Heart right ventricle (tissue), 16 donors: ENCODE results near the gene TTC17. TPM values are rescaled to one million over a fixed set of nuclear protein-coding genes. Genes with fewer than 3 reads are reported as not detected.
"Not testable (repeated sequence)": the region's sequence is repeated elsewhere in the genome, so short reads cannot be mapped to it uniquely, and the experiment has no call there.

Experiments used
- ATAC-seq, 8 donors: fragments of 200-7000 bp; cut with Tn5 transposase; one replicate each; pipeline ENCODE4 v1.9.1; 2020; ENCODE audit warnings: mild to moderate bottlenecking in 8 of 8, moderate library complexity in 8 of 8, moderate number of reproducible peaks in 1 of 8
- DNase-seq, 2 donors: peaks; one replicate each; pipeline ENCODE4 v3.0.0-alpha.2; 2020
- H3K27ac ChIP-seq, 10 donors: fragments of 200-600 bp; sonication (generic) in 2 of 10; one replicate each; pipeline versions ENCODE4 v1.5.0 to v1.8.0; 2020 to 2022; ENCODE audit warnings: mild to moderate bottlenecking in 3 of 10
- H3K27me3 ChIP-seq, 7 donors: fragments of 200-600 bp; one replicate each; pipeline ENCODE4 v1.8.0; 2021 to 2022; ENCODE audit warnings: mild to moderate bottlenecking in 2 of 7
- H3K36me3 ChIP-seq, 9 donors: fragments of 200-600 bp; sonication (generic) in 1 of 9; one replicate each; pipeline versions ENCODE4 v1.5.0 to v1.8.0; 2020 to 2022; ENCODE audit warnings: mild to moderate bottlenecking in 2 of 9
- H3K4me1 ChIP-seq, 9 donors: fragments of 200-600 bp; sonication (generic) in 1 of 9; one replicate each; pipeline versions ENCODE4 v1.5.0 to v1.8.0; 2020 to 2022; ENCODE audit warnings: mild to moderate bottlenecking in 4 of 9
- H3K4me3 ChIP-seq, 10 donors: fragments of 200-600 bp; sonication (generic) in 2 of 10; one replicate each; pipeline versions ENCODE4 v1.5.0 to v1.8.0; 2020 to 2022; ENCODE audit warnings: mild to moderate bottlenecking in 7 of 10, moderate library complexity in 2 of 10
- H3K9me3 ChIP-seq, 11 donors: fragments of 200-600 bp in 10 of 11; sonication (generic) in 2 of 11; one replicate each; pipeline versions ENCODE4 v1.5.0 to v1.8.0; 2013 to 2022; ENCODE audit warnings: mild to moderate bottlenecking in 2 of 11, control low read depth in 1 of 11, moderate library complexity in 1 of 11
- WGBS, 2 donors: extraction: QIAGEN DNeasy Blood & Tissue Kit; methylation state at CpG; one replicate each; pipeline ENCODE4 v1.1.7; 2013; ENCODE audit warnings: inconsistent platforms in 1 of 2; 5-methylcytosine and 5-hydroxymethylcytosine counted together
- intact Hi-C, 10 donors: fragments of 100-400 bp; cut with DNase I; formaldehyde crosslinking; loops; one replicate each; pipeline versions ENCODE4 v1.11.1 to v1.14.2; 2022
- polyA plus RNA-seq, 2 donors: library from polyadenylated mRNA; stranded (reverse); fragments of 200-250 nt; gene quantifications; one replicate each; pipeline ENCODE4 v1.2.3, GENCODE V29; 2013
- total RNA-seq, 10 donors: library from RNA; stranded (reverse); fragmentation: NEBNext Ultra II Directional in 3 of 10; extraction: Animal tissue kit (Norgen Biotek cat#: 25700) in 3 of 10; gene quantifications; one replicate each; pipeline versions ENCODE4 v1.2.1 to v1.2.4, GENCODE V29; 2021 to 2023
- TF ChIP-seq, protein P1 (sequence below), 9 donors: fragments of 200-600 bp; sonication (generic) in 2 of 9; IDR thresholded peaks; one replicate each; pipeline versions ENCODE4 v1.5.0 to v1.8.0; 2021 to 2022; ENCODE audit warnings: antibody characterized with exemption in 9 of 9, mild to moderate bottlenecking in 5 of 9, moderate library complexity in 1 of 9
- donor health status: Arrhythmogenic right ventricular cardiomyopathy.
- donor health status: ischemic (EF 13 %, LVEDD 7.1; RV severe dilation, severe dysfunction).
- donor health status: healthy with polysubstance abuse.
- donor health status: DM: no; HTN: yes; CAD: no.
- donor health status: DM: no; HTN: no; CAD: no.
- donor health status: ischemic (EF 25% LVEDD 6.9; RV normal size, moderate dysfunction).
- donor health status: ischemic (EF 25% LVEDD 5.7; RV mildly dilated, moderate dysfunction).
- donor health status: healthy.
- donor health status: DM: yes; HTN: yes; CAD: no.
- donor health status: Ischemic cardiomyopathy.
- donor health status: ischemic (EF 35%, LVEDD 5.7; RV mildly dilated, moderate dysfunction).
- donor health status: nonischemic (EF 11% LVEDD 7.7; RV severe dilation, severe dysfunction).
- donor health status: DM: yes; HTN: yes; CAD: no.
- donor health status: PGD.
- donor health status: ischemic (EF 29% LVEDD 5.4; RV normal size, mild dysfunction).
- donor health status: nonischemic (EF 23%, LVEDD 6.1; RV moderate dilation, normal function).

The TTC17 gene
- total and polyA plus RNA-seq, 12 donors = 20.4 to 42.1 (median 29.8) TPM

DNA sequence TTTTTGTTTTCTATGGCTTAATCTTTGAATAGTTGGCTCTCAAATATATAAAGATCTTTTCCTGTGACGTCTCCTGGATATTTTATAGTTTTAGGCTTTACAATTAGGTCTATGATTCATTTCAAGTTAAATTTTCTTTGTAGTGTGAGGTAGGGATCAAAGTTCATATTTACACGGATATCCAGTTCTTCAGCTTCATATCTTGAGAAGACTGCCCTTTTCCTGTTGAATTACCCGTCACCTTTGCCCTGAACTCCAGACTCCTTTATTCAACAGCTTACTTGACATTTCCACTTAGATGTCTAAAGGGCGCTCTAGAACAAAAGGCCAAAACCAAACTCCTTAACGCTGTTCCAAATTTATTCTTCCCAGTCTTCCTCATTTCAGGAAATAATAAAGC lies 51.7 kb downstream of the TTC17 start:
- TF ChIP-seq, protein P1, sequence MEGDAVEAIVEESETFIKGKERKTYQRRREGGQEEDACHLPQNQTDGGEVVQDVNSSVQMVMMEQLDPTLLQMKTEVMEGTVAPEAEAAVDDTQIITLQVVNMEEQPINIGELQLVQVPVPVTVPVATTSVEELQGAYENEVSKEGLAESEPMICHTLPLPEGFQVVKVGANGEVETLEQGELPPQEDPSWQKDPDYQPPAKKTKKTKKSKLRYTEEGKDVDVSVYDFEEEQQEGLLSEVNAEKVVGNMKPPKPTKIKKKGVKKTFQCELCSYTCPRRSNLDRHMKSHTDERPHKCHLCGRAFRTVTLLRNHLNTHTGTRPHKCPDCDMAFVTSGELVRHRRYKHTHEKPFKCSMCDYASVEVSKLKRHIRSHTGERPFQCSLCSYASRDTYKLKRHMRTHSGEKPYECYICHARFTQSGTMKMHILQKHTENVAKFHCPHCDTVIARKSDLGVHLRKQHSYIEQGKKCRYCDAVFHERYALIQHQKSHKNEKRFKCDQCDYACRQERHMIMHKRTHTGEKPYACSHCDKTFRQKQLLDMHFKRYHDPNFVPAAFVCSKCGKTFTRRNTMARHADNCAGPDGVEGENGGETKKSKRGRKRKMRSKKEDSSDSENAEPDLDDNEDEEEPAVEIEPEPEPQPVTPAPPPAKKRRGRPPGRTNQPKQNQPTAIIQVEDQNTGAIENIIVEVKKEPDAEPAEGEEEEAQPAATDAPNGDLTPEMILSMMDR (IDR thresholded peaks at IDR 0.05) = no peak
- H3K27ac ChIP-seq = no peak overlapping the region
- H3K36me3 ChIP-seq = peaks cover 0 to 98% (median 58%) of the 10 kb centered on the region in 9 donors
- no peaks in the 10 kb centered on the region for H3K9me3 ChIP-seq
- no peak overlapping the region for H3K4me3 ChIP-seq
- 81 to 82% methylated on average over 5 of the region's 5 CpGs for WGBS, 2 donors
- intact Hi-C loops = no loop called here
- H3K4me1 ChIP-seq = no peaks in the 10 kb centered on the region
- ATAC-seq (peak in 1 of 8 donors; percentile 46), DNase-seq (no peak)
- H3K27me3 ChIP-seq = no peaks in the 10 kb centered on the region

DNA sequence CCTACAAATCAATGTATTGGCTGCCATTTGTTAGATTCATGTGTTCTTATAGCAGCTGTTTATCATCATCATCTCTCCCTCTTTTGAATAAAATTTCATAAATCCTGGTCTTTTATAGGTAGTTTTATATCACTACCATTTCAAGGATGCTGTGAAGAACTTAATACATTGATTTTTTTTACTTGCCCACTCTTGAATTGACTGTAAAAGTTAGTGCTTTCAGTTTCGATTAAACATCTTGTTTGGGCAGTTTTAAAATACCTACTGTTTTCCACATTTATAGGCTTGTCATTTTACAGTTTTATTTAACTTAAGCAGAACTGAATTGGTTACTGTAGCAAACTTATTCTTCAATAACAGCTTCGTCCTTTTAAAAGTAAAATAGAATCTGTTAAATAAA lies 59.5 kb downstream of the TTC17 start:
- peaks cover 0 to 83% (median 25%) of the 10 kb centered on the region in 9 donors for H3K36me3 ChIP-seq
- H3K9me3 ChIP-seq = no peaks in the 10 kb centered on the region
- no peaks in the 10 kb centered on the region for H3K27me3 ChIP-seq
- no peak overlapping the region for H3K27ac ChIP-seq
- ATAC-seq (no peak), DNase-seq (no peak)
- WGBS, 2 donors = 94 to 96% methylated on average over 2 of the region's 2 CpGs
- intact Hi-C loops = no loop called here
- no peaks in the 10 kb centered on the region for H3K4me1 ChIP-seq
- TF ChIP-seq, protein P1 (IDR thresholded peaks at IDR 0.05) = no peak
- H3K4me3 ChIP-seq = no peak overlapping the region

DNA sequence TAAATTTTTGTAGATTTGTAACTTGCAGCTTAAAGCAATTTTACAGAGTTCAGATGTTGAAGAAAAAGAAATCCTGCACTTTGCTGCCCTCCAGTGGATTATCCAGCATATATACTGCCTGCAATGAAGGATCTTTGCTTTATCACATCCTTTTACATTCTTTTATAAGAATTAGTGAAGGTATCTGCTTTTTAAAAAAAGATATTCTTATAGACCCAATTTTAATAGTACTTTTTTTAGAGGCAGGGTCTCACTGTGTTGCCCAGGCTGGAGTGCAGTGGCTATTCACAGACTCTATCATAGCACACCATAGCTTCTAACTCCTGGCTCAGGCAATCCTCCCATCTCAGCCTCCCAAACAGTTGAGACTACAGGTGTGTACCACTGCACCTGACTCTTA lies 60.7 kb downstream of the TTC17 start:
- intact Hi-C loops = no loop called here
- Histone ChIP-seq H3K27ac (no peak overlapping the region), H3K4me1 (no peaks in the 10 kb centered on the region), H3K27me3 (no peaks in the 10 kb centered on the region), H3K9me3 (no peaks in the 10 kb centered on the region), H3K36me3 (peaks cover 0 to 72% (median 18%) of the 10 kb centered on the region in 9 donors), H3K4me3 (no peak overlapping the region)
- ATAC-seq (no peak), DNase-seq (peak in 1 of 2 donors; percentile 7)
- TF ChIP-seq, protein P1 (IDR thresholded peaks at IDR 0.05) = peak; percentile 35 to 73 (median 58)

DNA sequence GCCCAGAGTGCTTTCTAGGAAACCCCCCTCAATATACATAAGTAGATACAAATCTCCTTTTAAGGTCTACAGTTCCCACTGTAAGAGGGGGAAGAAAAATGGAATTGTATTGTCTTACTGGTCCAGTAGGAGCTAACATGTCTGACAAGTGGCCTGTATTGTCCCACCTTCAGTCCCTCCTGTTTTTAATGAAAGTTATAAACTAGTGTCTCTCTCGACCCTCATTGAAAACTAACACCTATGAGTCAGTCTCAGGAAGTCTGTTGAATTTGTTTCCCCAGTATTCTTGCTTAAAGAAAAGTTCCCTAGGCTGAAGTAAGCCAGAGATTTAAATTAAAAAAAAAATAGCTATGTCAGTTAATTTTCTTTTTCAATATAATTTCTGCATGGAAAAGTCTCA lies 69.3 kb downstream of the TTC17 start:
- peaks cover 0 to 65% (median 0%) of the 10 kb centered on the region in 9 donors for H3K36me3 ChIP-seq
- no peak for DNase-seq
- peaks cover 0 to 4% (median 0%) of the 10 kb centered on the region in 11 donors for H3K9me3 ChIP-seq

DNA sequence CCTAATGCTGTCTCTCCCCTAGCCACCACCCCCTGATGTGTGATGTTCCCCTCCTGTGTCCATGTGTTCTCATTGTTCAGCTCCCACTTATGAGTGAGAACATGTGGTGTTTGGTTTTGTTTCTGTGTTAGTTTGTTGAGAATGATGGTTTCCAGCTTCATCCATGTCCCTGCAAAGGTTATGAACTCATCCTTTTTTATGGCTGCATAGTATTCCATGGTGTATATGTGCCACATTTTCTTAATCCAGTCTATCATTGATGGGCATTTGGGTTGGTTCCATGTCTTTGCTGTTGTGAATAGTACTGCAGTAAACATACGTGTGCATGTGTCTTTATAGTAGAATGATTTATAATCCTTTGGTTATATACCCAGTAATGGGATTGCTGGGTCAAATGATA lies 72.2 kb downstream of the TTC17 start:
- H3K4me3 ChIP-seq, H3K9me3 ChIP-seq, ATAC-seq, H3K27me3 ChIP-seq, H3K4me1 ChIP-seq, H3K27ac ChIP-seq, DNase-seq, intact Hi-C loops: not testable (repeated sequence)
- peaks cover 0 to 59% (median 0%) of the 10 kb centered on the region in 9 donors for H3K36me3 ChIP-seq
- 95 to 97% methylated on average over 1 of the region's 1 CpG for WGBS, 2 donors

More for the DNA sequence above, 69.3 kb downstream of the TTC17 start:
- no peaks in the 10 kb centered on the region for H3K4me1 ChIP-seq
- H3K27me3 ChIP-seq = no peaks in the 10 kb centered on the region
- intact Hi-C loops = loop anchor here in 1 of 10 donors (10.0 kb wide), 1 partner anchor 57 kb away; no protein-coding TSS in a partner anchor
- no peak overlapping the region for H3K4me3 ChIP-seq
- TF ChIP-seq, protein P1 (IDR thresholded peaks at IDR 0.05) = no peak
- no peak for ATAC-seq
- 84 to 86% methylated on average over 1 of the region's 1 CpG for WGBS, 2 donors
- no peak overlapping the region for H3K27ac ChIP-seq
